ENCODE data around the gene GPR85.
"Not testable (repeated sequence)": the region's sequence is repeated elsewhere in the genome, so short reads cannot be mapped to it uniquely, and the experiment has no call there.

Gene GPR85

DNA sequence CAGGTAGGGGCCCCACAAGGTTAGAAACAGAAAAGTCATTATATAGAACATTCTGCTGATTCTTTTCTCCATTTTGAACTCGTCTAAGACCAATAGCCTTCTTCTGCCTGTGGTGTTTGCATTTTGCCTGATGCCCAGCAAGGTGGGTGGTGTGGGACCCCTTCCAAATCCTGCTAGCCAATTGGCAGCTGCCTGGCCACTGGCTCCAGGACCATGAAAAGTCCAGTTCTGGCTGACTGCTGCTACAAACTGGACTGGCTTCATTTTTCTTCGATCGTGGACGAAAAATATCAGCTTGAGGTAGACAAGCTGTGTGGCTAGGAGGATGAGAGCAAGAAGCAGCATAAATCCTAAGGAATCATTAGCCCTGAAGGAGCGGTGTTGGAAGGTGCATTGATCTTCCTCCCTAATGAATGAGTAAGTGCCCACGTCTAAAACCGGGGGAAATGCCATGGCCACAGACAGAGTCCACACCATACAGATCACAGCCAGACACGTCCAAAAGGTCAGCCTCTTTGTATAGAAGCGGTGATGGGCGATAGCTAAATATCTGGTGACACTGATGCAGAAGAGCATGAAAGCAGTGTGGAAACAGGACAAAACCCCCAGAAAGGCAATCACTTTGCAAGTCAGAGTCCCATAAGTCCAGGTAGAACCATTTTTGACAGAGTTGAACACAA, 2.7 kb downstream of the GPR85 start:
- DNase-seq: no peak

DNA sequence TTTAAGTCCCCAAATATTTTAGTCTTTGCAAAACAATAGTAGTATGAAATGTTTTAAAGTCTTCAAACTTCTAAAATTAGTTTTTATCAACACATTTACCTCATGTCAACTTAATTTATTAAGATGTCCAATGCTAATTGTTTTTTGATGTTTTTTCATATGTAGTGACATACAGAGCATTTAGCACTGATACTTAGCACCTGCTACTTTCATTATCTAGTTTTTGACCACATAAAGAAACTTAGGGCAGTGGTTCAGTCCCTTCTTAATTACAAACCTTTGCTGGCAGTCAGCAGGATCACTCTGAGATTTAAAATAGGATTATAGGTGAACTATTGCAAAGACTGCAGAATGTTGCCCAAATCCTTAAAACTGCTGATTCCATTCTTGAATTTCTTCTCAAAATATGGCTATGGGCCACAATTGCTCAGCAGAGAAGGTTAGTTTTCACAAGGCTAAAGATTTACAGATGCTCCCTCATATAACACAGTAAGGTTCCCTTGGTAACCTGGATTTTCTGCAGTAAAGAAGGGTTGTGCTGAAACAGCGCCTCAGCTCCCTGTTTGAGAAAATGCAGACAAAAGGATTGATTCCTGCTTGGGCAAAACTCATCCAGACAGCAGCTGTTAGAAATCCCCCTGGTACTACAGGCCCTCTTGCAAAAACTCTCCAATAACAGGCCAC, 3.4 kb downstream of the GPR85 start:
- no peak for DNase-seq

DNA sequence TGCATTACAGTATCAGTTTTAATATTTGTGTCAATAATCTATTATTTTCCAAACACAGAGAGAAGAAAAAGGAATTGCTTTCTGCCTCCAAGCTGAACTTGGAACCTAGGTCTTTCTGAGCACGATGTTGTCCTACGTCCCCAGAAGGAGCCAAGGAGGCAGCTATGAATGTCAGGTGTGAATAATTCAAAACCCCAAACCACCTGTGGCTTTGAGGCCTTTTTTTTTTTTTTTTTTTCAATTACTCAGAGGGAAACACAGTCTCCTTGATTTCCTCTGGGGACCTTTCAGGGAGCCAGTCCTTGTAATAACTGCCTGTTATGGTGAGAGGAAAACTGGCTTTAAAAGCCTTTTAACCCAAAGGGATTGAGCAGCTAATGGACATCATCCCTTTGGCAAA, 8.3 kb downstream of the GPR85 start:
- DNase-seq: no peak

DNA sequence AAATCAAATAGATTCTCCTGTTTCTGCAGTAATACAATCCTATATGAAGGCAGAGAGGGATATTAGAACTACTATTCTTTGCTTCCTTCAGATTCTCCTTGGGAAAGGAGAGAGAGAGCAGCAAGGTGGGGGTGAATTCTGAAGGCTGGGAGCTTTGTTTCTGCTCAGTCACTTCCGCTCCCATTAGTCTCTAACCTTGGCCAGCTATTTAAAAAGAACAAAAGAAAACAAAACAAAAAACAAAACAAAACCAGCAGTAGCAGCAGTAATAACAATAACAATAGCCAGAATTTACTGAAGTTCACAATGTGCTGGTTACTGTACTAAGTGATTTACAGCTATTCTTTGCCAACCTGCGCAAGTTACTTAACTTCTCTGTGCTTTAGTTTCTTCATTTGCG, 9.9 kb downstream of the GPR85 start:
- DNase-seq: no peak

DNA sequence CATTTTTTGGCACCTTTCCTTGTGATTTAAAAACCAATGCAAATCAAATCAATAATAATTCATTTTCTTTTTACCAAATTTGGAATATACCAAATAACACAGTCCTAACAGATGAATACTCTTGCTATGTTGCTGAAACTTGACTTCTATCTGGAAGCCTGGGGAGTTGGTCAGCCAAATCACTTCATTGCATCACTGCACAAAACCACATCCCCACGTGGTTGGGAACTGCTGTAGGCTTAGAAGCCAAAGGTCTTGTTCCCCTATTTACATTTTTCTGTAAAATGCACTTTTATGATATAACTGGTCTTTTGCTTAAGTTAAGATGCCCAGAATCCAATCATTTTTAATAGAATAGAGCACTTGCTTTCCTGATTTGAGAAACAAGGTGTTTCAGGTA, 15.2 kb downstream of the GPR85 start:
- no peak for DNase-seq

DNA sequence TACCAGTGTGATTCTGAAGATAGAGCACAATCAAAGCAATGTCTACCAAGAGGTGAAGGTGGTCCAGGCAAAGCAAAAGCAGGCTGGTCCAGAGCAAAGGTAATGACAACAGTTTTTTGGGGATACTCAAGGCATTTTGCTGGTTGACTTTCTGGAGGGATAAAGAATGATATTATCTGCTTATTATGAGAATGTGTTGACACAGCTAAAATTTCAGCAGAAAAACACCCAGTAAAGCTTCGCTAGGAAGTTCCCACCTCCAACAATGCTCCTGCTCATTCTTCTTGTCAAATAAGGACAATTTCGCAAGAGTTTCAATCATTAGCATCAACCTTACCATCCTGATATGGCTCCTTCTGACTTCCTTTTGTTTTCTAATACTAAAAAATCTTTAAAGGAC, 24.1 kb downstream of the GPR85 start:
- DNase-seq: no peak

DNA sequence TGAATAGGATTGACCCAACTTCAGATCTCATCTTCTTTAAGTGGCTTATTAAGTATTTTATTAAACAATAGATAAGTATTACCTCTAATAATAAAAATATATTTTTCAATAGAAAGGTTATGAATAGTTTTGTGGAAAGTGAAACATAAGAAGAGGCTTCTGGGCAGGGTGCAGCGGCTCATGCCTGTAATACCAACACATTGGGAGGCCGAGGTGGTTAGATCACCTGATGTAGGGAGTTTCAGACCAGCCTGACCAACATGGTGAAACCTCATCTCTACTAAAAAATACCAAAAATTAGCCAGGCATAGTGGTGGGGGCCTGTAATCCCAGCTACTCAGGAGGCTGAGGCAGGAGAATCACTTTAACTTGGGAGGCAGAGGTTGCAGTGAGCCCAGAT, 26.5 kb downstream of the GPR85 start:
- no peak for DNase-seq

DNA sequence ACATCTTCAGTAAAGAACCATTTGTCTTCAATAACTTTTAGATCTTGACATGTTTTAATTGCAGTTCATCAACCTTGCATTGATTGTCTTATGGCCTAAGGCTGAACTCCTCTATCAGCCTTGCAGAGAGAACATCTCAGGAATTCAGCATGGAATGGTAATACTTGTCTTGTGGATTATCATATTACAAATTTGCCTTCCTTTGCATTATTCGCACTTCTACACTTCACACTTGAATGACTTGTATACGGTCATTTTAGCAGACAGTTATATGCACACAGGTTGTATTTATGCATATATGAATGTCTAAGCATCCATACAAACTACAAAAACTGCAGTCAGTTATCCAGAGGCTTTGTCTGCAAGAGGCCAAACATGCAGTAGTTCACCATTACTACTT, 31.7 kb downstream of the GPR85 start:
- no peak for DNase-seq

DNA sequence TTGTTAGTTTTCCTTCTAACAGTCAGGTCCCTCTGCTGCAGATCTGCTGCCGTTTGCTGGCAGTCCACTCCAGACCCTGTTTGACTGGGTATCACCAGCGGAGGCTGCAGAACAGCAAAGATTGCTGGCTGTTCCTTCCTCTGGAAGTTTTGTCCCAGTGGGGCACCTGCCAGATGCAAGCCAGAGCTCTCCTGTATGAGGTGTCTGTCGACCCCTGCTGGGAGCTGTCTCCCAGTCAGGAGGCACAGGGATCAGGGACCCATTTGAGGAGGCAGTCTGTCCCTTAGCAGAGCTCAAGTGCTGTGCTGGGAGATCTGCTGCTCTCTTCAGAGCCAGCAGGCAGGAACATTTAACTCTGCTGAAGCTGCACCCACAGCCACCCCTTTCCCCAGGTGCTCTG, 32.4 kb downstream of the GPR85 start:
- DNase-seq: not testable (repeated sequence)

DNA sequence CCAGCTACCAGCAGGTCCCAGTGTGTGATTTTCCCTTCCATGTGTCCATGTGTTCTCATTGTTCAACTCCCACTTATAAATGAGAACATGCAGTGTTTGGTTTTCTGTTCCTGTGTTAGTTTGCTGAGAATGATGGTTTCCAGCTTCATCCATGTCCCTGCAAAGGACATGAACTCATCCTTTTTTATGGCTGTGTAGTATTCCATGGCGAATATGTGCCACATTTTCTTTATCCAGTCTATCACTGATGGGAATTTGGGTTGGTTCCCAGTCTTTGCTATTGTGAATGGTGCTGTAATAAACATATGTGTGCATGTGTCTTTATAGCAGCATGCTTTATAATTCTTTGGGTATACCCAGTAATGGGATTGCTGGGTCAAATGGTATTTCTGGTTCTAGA, 37.4 kb downstream of the GPR85 start:
- DNase-seq: not testable (repeated sequence)

DNA sequence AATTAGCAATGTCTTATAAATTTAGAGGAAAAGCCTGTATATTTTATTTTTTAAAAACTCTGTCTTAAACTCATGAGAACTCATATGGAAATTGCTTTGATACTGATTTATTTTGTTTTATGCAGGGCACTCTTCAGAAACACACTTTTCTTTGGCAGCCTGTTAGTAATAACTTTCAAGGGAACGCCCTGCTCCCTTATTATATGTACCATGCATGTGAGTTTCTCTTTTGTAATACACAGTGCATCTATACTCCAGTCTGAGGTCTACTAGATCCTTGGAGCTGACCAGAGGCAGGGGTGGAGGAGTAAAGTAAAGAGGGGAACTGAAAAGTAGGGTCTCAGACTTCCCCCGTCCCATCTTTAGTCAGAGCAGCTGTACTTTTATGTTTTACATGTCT, 40.2 kb downstream of the GPR85 start:
- DNase-seq: no peak

DNA sequence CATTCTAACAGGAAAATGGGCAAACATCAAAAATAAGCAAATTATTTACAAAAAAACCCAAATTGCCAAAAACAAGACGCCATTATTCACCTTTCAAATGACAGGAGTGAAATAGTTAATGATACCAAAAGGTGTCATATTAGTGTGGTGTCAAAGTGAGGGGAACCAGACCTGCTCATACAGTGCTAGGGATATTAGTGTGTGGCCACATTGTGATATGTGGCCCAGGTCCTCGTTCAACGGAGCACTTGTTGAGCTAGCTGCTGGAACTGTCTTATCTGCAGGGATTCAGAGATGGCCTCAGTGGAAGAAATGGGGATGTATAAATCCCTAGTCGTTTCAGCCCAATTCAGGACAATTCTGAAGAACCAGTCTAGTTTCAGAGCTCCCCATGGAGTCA, 41.2 kb downstream of the GPR85 start:
- no peak for DNase-seq

DNA sequence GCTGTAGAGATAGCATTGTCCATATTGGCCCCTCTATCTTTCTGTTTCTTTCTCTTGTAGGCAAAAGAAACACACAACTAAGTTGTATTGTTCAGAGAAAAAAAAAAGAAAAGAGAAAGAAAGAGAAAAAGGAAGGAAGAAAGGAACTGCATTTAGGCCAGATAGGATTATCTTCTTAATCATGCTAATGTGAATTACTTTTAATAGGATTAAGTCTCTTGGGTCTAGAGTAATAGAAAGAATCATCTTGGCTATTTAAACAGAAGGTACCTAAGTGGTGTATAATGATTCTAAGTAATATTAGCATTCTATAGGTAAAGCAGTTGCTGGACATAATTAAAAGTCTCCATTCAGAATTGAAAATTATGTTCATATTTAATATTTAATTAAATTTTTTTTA, 42.2 kb downstream of the GPR85 start:
- no peak for DNase-seq

DNA sequence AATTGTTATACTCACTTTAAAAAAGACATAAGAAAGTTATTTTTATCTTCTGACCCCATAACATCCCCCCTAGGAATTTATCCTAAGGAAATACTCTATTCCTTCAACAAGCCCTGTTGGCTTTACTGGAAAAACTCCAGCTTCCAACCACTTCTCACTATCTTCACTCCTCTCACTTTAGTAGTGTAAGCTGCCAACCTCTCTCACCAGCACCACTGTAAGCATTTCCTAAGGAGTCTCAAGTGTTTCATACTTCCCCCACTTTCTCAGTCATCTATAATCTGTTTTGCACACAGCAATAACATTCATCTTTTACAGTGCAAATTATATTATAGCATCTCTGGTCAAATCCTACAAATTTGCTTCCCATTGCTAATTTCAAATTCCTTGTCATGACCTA, 45.8 kb downstream of the GPR85 start:
- no peak for DNase-seq

DNA sequence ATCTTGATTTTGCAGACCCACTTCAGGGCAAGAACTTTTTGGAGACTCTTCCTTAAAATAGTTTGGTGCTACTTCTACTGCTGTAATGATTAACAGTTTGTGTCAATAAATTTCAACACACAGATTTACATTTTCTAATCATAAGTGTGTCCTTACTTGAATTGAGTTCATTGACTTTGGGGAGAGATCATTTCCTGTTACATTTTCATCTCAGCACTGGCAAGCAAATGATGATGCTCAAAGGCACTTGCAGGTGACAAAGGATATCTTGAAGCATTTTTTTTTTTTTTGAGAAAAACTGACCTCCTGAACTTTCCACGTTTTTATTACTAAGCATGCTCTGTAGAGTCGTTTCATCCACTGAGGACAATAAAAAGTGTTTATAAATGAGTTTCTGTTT, 52.7 kb downstream of the GPR85 start:
- DNase-seq: no peak

Data from NCI-H446 treated with DMSO at 0.1 percent for 48 hours (cell line).